Upper lobe of left lung (tissue), 4 donors: ENCODE measurements around the gene HS3ST3B1.

Experiments used
- EP300 ChIP-seq, 4 donors: sonication (generic); formaldehyde crosslinking; IDR thresholded peaks; one replicate each; pipeline ENCODE4 v1.5.1; 2017; ENCODE audit warnings: antibody characterized with exemption in 4 of 4, control low read depth in 2 of 4
- POLR2A ChIP-seq, 4 donors: fragments of 450-650 bp; IDR thresholded peaks; one replicate each; pipeline ENCODE4 v1.5.1; 2016 to 2017; ENCODE audit warnings: antibody characterized with exemption in 4 of 4, mild to moderate bottlenecking in 2 of 4
- POLR2AphosphoS5 ChIP-seq, 2 donors: sonication (generic); formaldehyde crosslinking; IDR thresholded peaks; one replicate each; pipeline ENCODE4 v1.5.1; 2017; ENCODE audit warnings: antibody characterized with exemption in 2 of 2
- TF ChIP-seq, protein P1 (sequence below), 6 experiments: fragments of 450-650 bp in 4 of 6; fragments of 200-600 bp in 2 of 6; sonication (generic) in 2 of 6; IDR thresholded peaks; one replicate each; pipeline ENCODE4 v1.5.1; 2016 to 2019; ENCODE audit warnings: antibody characterized with exemption in 6 of 6

DNA sequence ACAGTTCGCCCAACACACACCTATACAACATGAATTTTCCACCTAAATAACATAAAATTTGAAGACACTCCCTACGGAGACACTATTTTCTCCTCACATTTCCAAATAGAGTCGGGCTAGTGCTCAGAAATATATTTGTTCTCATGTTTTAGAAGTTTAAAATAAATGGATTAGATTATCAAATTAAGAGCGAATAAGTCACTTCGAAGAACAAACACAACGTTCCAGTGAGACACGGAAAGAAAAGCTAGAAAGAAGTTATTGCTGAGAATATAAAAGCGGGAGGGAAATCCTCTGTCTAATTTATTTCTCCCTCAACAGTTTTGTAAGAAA lies 2.0 kb upstream of the HS3ST3B1 start:
- no peak for TF ChIP-seq POLR2AphosphoS5 (IDR thresholded peaks at IDR 0.05)
- TF ChIP-seq POLR2A (IDR thresholded peaks at IDR 0.05) = no peak
- TF ChIP-seq, protein P1, sequence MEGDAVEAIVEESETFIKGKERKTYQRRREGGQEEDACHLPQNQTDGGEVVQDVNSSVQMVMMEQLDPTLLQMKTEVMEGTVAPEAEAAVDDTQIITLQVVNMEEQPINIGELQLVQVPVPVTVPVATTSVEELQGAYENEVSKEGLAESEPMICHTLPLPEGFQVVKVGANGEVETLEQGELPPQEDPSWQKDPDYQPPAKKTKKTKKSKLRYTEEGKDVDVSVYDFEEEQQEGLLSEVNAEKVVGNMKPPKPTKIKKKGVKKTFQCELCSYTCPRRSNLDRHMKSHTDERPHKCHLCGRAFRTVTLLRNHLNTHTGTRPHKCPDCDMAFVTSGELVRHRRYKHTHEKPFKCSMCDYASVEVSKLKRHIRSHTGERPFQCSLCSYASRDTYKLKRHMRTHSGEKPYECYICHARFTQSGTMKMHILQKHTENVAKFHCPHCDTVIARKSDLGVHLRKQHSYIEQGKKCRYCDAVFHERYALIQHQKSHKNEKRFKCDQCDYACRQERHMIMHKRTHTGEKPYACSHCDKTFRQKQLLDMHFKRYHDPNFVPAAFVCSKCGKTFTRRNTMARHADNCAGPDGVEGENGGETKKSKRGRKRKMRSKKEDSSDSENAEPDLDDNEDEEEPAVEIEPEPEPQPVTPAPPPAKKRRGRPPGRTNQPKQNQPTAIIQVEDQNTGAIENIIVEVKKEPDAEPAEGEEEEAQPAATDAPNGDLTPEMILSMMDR (IDR thresholded peaks at IDR 0.05) = no peak
- no peak for TF ChIP-seq EP300 (IDR thresholded peaks at IDR 0.05)
